RWPE1 (cell line): ENCODE measurements around the gene AIRE.

Source experiments
- CTCF ChIA-PET: fragments of 350-600 bp; sonication (Branson Sonifier 250); formaldehyde crosslinking; extraction: SDS; loops from one replicate; lab custom pipeline; 2021; lab: Yijun Ruan, JAX
- POLR2A ChIA-PET: fragments of 400-600 bp; formaldehyde crosslinking; extraction: SDS; loops from one replicate; lab custom pipeline; 2020; ENCODE audit warnings: antibody characterized with exemption; ENCODE audit not compliant: low non-redundant PET; lab: Yijun Ruan, JAX
- DNase-seq: peaks from one replicate; pipeline ENCODE4 v3.0.0; 2012; ENCODE audit warnings: low spot score
- H3K27ac ChIP-seq: fragments of 450-650 bp; 2 replicates; pipeline ENCODE4 v1.5.1; 2017
- TF ChIP-seq, protein P1 (sequence below): fragments of 450-650 bp; conservative IDR thresholded peaks from 2 replicates; pipeline ENCODE4 v1.5.1; 2017; ENCODE audit warnings: low read depth, mild to moderate bottlenecking

AIRE gene

DNA sequence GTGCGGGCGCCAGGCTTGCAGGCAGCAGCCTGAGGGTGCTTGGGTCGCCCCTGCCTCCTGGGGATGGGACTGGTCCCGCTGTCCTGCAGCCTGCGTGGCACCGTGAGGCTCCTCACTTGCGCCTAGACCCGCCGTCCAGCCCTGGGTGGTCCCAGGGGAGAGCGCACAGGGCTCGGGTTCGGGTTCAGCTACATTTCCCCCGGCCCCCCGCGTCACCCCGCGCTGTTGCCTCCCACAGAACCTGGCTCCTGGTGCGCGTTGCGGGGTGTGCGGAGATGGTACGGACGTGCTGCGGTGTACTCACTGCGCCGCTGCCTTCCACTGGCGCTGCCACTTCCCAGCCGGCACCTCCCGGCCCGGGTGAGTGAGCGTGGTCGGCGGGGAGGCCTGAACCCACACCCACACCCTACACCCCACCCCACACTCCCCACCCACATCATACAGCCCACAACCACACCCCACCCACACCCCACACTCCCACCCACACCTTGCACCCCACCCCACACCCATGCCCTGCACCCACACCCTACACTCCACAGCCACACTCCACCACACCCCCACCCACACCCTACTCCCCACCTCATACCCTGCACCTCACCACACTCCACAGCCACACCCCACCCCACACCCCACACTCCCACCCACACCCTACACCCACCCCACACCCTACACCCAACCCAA is 8.0 kb downstream of the AIRE start:
- CTCF ChIA-PET, result no interaction called here
- H3K27ac ChIP-seq, result no peak overlapping the region
- POLR2A ChIA-PET, result no interaction called here
- TF ChIP-seq, protein P1, sequence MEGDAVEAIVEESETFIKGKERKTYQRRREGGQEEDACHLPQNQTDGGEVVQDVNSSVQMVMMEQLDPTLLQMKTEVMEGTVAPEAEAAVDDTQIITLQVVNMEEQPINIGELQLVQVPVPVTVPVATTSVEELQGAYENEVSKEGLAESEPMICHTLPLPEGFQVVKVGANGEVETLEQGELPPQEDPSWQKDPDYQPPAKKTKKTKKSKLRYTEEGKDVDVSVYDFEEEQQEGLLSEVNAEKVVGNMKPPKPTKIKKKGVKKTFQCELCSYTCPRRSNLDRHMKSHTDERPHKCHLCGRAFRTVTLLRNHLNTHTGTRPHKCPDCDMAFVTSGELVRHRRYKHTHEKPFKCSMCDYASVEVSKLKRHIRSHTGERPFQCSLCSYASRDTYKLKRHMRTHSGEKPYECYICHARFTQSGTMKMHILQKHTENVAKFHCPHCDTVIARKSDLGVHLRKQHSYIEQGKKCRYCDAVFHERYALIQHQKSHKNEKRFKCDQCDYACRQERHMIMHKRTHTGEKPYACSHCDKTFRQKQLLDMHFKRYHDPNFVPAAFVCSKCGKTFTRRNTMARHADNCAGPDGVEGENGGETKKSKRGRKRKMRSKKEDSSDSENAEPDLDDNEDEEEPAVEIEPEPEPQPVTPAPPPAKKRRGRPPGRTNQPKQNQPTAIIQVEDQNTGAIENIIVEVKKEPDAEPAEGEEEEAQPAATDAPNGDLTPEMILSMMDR, result no peak
- no peak for DNase-seq

GRCh38 chr21:44294391-44295162 is 8.9 kb downstream of the AIRE start:
- TF ChIP-seq, protein P1, result no peak
- ChIA-PET POLR2A (interaction anchor here (0.6 kb wide), 1 partner anchor 8 kb away, joined by 6 read pairs; no protein-coding TSS in a partner anchor), CTCF (no interaction called here)
- H3K27ac ChIP-seq, result no peak overlapping the region
- DNase-seq, result no peak

- no peak for DNase-seq
- CTCF ChIA-PET, result no interaction called here
- POLR2A ChIA-PET, result interaction anchor here (0.6 kb wide), 1 partner anchor 8 kb away, joined by 6 read pairs; no protein-coding TSS in a partner anchor
- H3K27ac ChIP-seq, result no peak overlapping the region
- TF ChIP-seq, protein P1, result no peak
Measured at GRCh38 chr21:44295163-44295573, 9.5 kb downstream of the AIRE start.

- TF ChIP-seq, protein P1, result no peak
- DNase-seq, result no peak
- CTCF ChIA-PET, result no interaction called here
- H3K27ac ChIP-seq, result no peak overlapping the region
- POLR2A ChIA-PET, result no interaction called here
Measured at GRCh38 chr21:44295646-44296045, 10.0 kb downstream of the AIRE start.

DNA sequence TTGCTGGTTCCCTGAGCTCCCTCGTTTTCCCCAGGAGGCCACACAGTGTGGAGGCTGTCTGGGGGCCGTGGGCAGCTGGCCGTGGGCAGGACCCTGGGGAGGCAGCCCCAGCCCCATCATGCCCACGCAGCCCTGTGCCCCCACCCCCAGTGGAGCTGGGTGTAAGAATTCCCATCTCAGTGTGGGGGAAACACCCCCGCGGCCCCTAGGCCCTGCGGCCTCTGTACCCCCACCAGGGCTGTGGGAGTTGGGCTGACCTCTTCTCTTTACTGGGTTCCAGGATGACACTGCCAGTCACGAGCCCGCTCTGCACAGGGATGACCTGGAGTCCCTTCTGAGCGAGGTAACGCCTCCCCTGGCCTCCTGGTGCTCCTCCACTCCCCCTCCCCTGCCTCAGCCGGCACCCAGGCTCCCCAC is 10.4 kb downstream of the AIRE start:
- ChIA-PET CTCF (interaction anchor here (0.6 to 0.8 kb wide), 2 partner anchors 8 to 30 kb away, joined by 3 to 4 read pairs; no protein-coding TSS in a partner anchor), POLR2A (no interaction called here)
- TF ChIP-seq, protein P1, result no peak
- no peak overlapping the region for H3K27ac ChIP-seq
- no peak for DNase-seq

DNA sequence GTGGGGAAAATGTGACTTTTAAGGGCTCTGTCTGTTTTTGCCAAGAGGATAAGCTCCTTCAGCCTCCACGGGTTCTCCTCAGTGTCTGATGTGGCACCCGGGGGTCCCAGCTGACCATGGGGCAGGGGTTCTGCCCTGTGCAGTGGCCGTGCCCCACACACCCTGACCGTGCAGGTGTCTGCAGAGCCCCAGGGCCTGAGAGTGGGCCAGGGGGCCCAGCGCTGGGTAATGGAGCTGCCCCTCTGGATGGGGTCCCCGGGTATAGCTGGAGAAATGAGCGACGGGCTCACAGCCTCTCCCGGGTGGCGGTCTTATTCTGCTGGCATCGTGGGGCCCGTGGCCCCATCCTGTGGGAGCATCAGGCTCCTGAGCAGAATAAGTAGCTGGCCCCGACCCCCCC is 11.2 kb downstream of the AIRE start:
- TF ChIP-seq, protein P1, result no peak
- POLR2A ChIA-PET, result no interaction called here
- H3K27ac ChIP-seq, result no peak overlapping the region
- CTCF ChIA-PET, result interaction anchor here (0.6 to 1.5 kb wide), 7 partner anchors 9 to 145 kb away, joined by 3 to 6 read pairs (median 4); no protein-coding TSS in a partner anchor
- DNase-seq, result no peak
